H9 (cell line): ENCODE results near the gene HCAR1. TPM values are rescaled to one million over a fixed set of nuclear protein-coding genes. Genes with fewer than 3 reads are reported as not detected.

Experiments
- DNase-seq: peaks from one replicate; pipeline ENCODE4 v3.0.0-alpha.2; 2017
- H2AFZ ChIP-seq: one replicate; pipeline ENCODE4 v1.6.1; 2013; ENCODE audit warnings: mild to moderate bottlenecking, low read length, control low read depth, moderate library complexity
- H2AK5ac ChIP-seq: 2 replicates; pipeline ENCODE4 v1.6.1; 2013; ENCODE audit warnings: low read length, control low read depth, mixed read lengths; ENCODE audit not compliant: insufficient read length
- H2BK120ac ChIP-seq: one replicate; pipeline ENCODE4 v1.6.1; 2013; ENCODE audit warnings: low read depth, mild to moderate bottlenecking, low read length, control low read depth, inconsistent platforms; ENCODE audit not compliant: poor library complexity, severe bottlenecking
- H2BK12ac ChIP-seq: 2 replicates; pipeline ENCODE4 v1.6.1; 2013; ENCODE audit warnings: low read length, control low read depth, mixed read lengths, low read depth; ENCODE audit not compliant: insufficient read length
- H2BK15ac ChIP-seq: 2 replicates; pipeline ENCODE4 v1.6.1; 2013; ENCODE audit warnings: low read depth, low read length, control low read depth
- H2BK20ac ChIP-seq: one replicate; pipeline ENCODE4 v1.6.1; 2013; ENCODE audit warnings: low read depth, mild to moderate bottlenecking, low read length, control low read depth, inconsistent platforms; ENCODE audit not compliant: poor library complexity, severe bottlenecking
- H2BK5ac ChIP-seq: 2 replicates; pipeline ENCODE4 v1.6.1; 2013; ENCODE audit warnings: low read length, control low read depth, mixed read lengths; ENCODE audit not compliant: insufficient read length
- H3K14ac ChIP-seq: 2 replicates; pipeline ENCODE4 v1.6.1; 2013; ENCODE audit warnings: low read length, control low read depth; ENCODE audit not compliant: insufficient read depth
- H3K18ac ChIP-seq: 2 replicates; pipeline ENCODE4 v1.6.1; 2013; ENCODE audit warnings: low read depth, mild to moderate bottlenecking, mixed read lengths, low read length, control low read depth; ENCODE audit not compliant: insufficient read length
- H3K23ac ChIP-seq: 2 replicates; pipeline ENCODE4 v1.6.1; 2013; ENCODE audit warnings: low read length, control low read depth, mixed read lengths, low read depth; ENCODE audit not compliant: insufficient read length
- H3K23me2 ChIP-seq: 2 replicates; pipeline ENCODE4 v1.6.1; 2013; ENCODE audit warnings: low read depth, mild to moderate bottlenecking, mixed read lengths, low read length, control low read depth; ENCODE audit not compliant: insufficient read length, poor library complexity, severe bottlenecking
- H3K27ac ChIP-seq: 2 replicates; pipeline ENCODE4 v1.5.1; 2013; ENCODE audit warnings: low read length, control low read depth, mixed read lengths, low read depth; ENCODE audit not compliant: insufficient read length
- H3K27me3 ChIP-seq: 2 replicates; pipeline ENCODE4 v1.6.1; 2013; ENCODE audit warnings: low read length, control low read depth, inconsistent platforms; ENCODE audit not compliant: insufficient read depth
- H3K4ac ChIP-seq: 2 replicates; pipeline ENCODE4 v1.6.1; 2013; ENCODE audit warnings: low read depth, mild to moderate bottlenecking, control low read depth, inconsistent platforms, low read length, moderate library complexity
- H3K4me1 ChIP-seq: 2 replicates; pipeline ENCODE4 v1.6.1; 2013; ENCODE audit warnings: low read length, control low read depth, inconsistent platforms; ENCODE audit not compliant: insufficient read depth
- H3K4me2 ChIP-seq: 2 replicates; pipeline ENCODE4 v1.6.1; 2013; ENCODE audit warnings: low read length, control low read depth, mixed read lengths; ENCODE audit not compliant: insufficient read length, insufficient read depth
- H3K56ac ChIP-seq: 2 replicates; pipeline ENCODE4 v1.6.1; 2013; ENCODE audit warnings: low read depth, mild to moderate bottlenecking, mixed read lengths, low read length, control low read depth; ENCODE audit not compliant: insufficient read length
- H3K79me1 ChIP-seq: 2 replicates; pipeline ENCODE4 v1.6.1; 2013; ENCODE audit warnings: low read depth, mild to moderate bottlenecking, moderate library complexity, low read length, control low read depth, inconsistent platforms; ENCODE audit not compliant: insufficient read depth, poor library complexity, severe bottlenecking
- H3K79me2 ChIP-seq: 2 replicates; pipeline ENCODE4 v1.6.1; 2013; ENCODE audit warnings: low read length, control low read depth, inconsistent platforms; ENCODE audit not compliant: insufficient read depth
- H3K9ac ChIP-seq: 2 replicates; pipeline ENCODE4 v1.6.1; 2013; ENCODE audit warnings: low read length, control low read depth, mixed read lengths; ENCODE audit not compliant: insufficient read length; ENCODE audit errors: extremely low read depth
- H3K9me3 ChIP-seq: one replicate; pipeline ENCODE4 v1.6.1; 2013; ENCODE audit warnings: low read depth, low read length, inconsistent platforms; ENCODE audit not compliant: control insufficient read depth
- H3T11ph ChIP-seq: one replicate; pipeline ENCODE4 v1.6.1; 2013; ENCODE audit warnings: mild to moderate bottlenecking, low read length, control low read depth, inconsistent platforms
- H4K20me1 ChIP-seq: one replicate; pipeline ENCODE4 v1.6.1; 2013; ENCODE audit not compliant: control insufficient read depth, insufficient read length, insufficient read depth
- H4K5ac ChIP-seq: 2 replicates; pipeline ENCODE4 v1.6.1; 2013; ENCODE audit warnings: low read depth, mild to moderate bottlenecking, mixed read lengths, low read length, control low read depth; ENCODE audit not compliant: insufficient read length
- H4K8ac ChIP-seq: replicated peaks from 2 replicates; pipeline ENCODE4 v1.6.1; 2013; ENCODE audit warnings: low read length, control low read depth, mixed read lengths, low read depth; ENCODE audit not compliant: insufficient read length
- H4K91ac ChIP-seq: 2 replicates; pipeline ENCODE4 v1.6.1; 2013; ENCODE audit warnings: low read depth, mild to moderate bottlenecking, moderate library complexity, mixed read lengths, low read length, control low read depth; ENCODE audit not compliant: insufficient read length
- H3K27ac Mint-ChIP-seq, 3 experiments: 2 replicates in 2 of 3; 3 replicates in 1 of 3; pipeline ENCODE4 v1.8.0; 2020 to 2021; ENCODE audit warnings: mixed read lengths in 3 of 3, mild to moderate bottlenecking in 1 of 3, moderate library complexity in 1 of 3
- H3K27me3 Mint-ChIP-seq: 2 replicates; pipeline ENCODE4 v1.8.0; 2021; ENCODE audit warnings: low read depth, mild to moderate bottlenecking, moderate library complexity, mixed read lengths
- H3K36me3 Mint-ChIP-seq, 3 experiments: 2 replicates in 2 of 3; 3 replicates in 1 of 3; pipeline ENCODE4 v1.8.0; 2020 to 2021; ENCODE audit warnings: low read depth in 3 of 3, mixed read lengths in 3 of 3; ENCODE audit not compliant: insufficient read depth in 1 of 3
- H3K4me1 Mint-ChIP-seq, 2 experiments: 2 replicates each; pipeline ENCODE4 v1.8.0; 2020; ENCODE audit warnings: mixed read lengths in 2 of 2
- H3K4me3 Mint-ChIP-seq, 2 experiments: 2 replicates in 1 of 2; 3 replicates in 1 of 2; pipeline ENCODE4 v1.8.0; 2020 to 2021; ENCODE audit warnings: mild to moderate bottlenecking in 2 of 2, mixed read lengths in 2 of 2, moderate library complexity in 1 of 2
- H3K9me3 Mint-ChIP-seq, 2 experiments: 2 replicates in 1 of 2; 3 replicates in 1 of 2; pipeline ENCODE4 v1.8.0; 2020; ENCODE audit warnings: mild to moderate bottlenecking in 2 of 2, mixed read lengths in 2 of 2, moderate library complexity in 1 of 2
- CTCF ChIP-seq: fragments of 200-600 bp; sonication (generic); conservative IDR thresholded peaks from 3 replicates; pipeline ENCODE4 v1.8.0; 2021; ENCODE audit warnings: antibody characterized with exemption, mild to moderate bottlenecking
- WGBS: extraction: QIAGEN DNeasy Blood & Tissue Kit; methylation state at CpG from one replicate; pipeline ENCODE4 v1.1.7; 2013; ENCODE audit warnings: missing lambda C conversion rate, low lambda C conversion rate, mixed read lengths; ENCODE audit not compliant: insufficient read length; ENCODE audit errors: extremely low coverage; 5-methylcytosine and 5-hydroxymethylcytosine counted together
- total RNA-seq: library from RNA; stranded (reverse); gene quantifications from 2 replicates; pipeline ENCODE4 v1.2.1, GENCODE V29; 2021

Gene HCAR1
- total RNA-seq, 1 experiment from 2014 or later: 0.07 TPM

- DNase-seq: no peak
- H4K8ac ChIP-seq: no peak overlapping the region
- H2AK5ac ChIP-seq: no peak overlapping the region
- H2BK15ac ChIP-seq: no peak overlapping the region
- H3K4me3 Mint-ChIP-seq: no peak overlapping the region
- H3K27ac Mint-ChIP-seq: no peak overlapping the region
- no peak overlapping the region for H3K56ac ChIP-seq
- no peak overlapping the region for H2BK20ac ChIP-seq
- no peak overlapping the region for H3K18ac ChIP-seq
- no peak for TF ChIP-seq CTCF
- no peak overlapping the region for H2BK12ac ChIP-seq
- no peak overlapping the region for H4K5ac ChIP-seq
- no peak overlapping the region for H2AFZ ChIP-seq
- H2BK120ac ChIP-seq: no peak overlapping the region
- no peaks in the 10 kb centered on the region for H3K79me1 ChIP-seq
- H4K20me1 ChIP-seq: no peaks in the 10 kb centered on the region
- no peak overlapping the region for H3K14ac ChIP-seq
- H3K23ac ChIP-seq: no peak overlapping the region
- peaks cover 3% of the 10 kb centered on the region for H3K27me3 Mint-ChIP-seq
- H3K4ac ChIP-seq: no peak overlapping the region
- no peak overlapping the region for H3T11ph ChIP-seq
- H3K23me2 ChIP-seq: no peaks in the 10 kb centered on the region
- H3K36me3 Mint-ChIP-seq: peaks cover 0 to 4% (median 2%) of the 10 kb centered on the region in 3 experiments; a peak in 3 of 7 replicates
- H3K79me2 ChIP-seq: no peaks in the 10 kb centered on the region
- no peak overlapping the region for H3K27ac ChIP-seq
- no CpG with 5 or more reads among the region's 4 CpGs for WGBS
- no peaks in the 10 kb centered on the region for H3K27me3 ChIP-seq
- H3K4me1 Mint-ChIP-seq: peaks cover 11 to 18% of the 10 kb centered on the region in 2 experiments
- no peaks in the 10 kb centered on the region for H3K9me3 ChIP-seq
- no peak overlapping the region for H3K9ac ChIP-seq
- H4K91ac ChIP-seq: no peak overlapping the region
- no peaks in the 10 kb centered on the region for H3K4me1 ChIP-seq
- H3K4me2 ChIP-seq: no peak overlapping the region
- no peak overlapping the region for H2BK5ac ChIP-seq
- H3K9me3 Mint-ChIP-seq: peaks cover 0 to 4% of the 10 kb centered on the region in 2 experiments; a peak in 3 of 5 replicates
Measured at GRCh38 chr12:122732611-122733010, 2.0 kb upstream of the HCAR1 start.
